ENCODE results near the gene ISYNA1.

DNA sequence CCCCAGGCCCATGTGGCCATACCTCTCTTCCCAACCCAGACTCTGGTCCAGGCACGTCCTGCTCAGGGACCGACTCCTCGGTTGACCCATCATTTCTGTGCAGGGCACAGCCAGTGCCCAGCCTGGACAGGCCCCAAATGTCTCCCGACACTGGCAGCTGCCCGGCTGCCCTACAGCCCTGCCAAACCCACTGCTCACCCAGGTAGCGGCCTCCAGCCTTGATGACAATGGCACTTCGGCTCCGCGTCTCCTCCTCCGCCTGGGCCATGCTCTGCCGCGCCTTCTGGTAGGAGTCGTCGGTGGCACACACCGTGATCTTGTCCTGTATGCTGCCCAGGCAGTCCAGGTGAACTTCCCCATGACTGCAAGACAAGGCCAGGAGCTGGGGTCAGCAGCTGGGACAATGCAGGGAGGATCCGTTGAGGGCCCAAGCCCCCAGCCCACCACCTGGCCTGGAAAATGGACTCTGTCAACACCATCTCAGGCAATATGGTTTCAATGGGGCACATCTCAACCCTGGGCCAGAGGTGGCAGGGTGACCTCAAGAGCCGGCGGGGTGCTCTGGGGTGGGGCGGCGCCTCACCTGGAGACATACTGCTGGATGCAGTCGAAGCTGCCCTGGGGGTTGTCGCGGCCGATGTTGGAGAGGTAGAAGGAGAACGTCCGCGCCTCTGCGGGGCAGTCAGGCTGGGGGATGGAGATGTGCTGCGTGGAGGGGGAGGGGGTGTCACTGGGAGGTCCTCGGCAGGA is 27.5 kb upstream of the ISYNA1 start:
- no peak for TF ChIP-seq POLR2A (IDR thresholded peaks at IDR 0.05)
- TF ChIP-seq, protein P1, sequence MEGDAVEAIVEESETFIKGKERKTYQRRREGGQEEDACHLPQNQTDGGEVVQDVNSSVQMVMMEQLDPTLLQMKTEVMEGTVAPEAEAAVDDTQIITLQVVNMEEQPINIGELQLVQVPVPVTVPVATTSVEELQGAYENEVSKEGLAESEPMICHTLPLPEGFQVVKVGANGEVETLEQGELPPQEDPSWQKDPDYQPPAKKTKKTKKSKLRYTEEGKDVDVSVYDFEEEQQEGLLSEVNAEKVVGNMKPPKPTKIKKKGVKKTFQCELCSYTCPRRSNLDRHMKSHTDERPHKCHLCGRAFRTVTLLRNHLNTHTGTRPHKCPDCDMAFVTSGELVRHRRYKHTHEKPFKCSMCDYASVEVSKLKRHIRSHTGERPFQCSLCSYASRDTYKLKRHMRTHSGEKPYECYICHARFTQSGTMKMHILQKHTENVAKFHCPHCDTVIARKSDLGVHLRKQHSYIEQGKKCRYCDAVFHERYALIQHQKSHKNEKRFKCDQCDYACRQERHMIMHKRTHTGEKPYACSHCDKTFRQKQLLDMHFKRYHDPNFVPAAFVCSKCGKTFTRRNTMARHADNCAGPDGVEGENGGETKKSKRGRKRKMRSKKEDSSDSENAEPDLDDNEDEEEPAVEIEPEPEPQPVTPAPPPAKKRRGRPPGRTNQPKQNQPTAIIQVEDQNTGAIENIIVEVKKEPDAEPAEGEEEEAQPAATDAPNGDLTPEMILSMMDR (IDR thresholded peaks at IDR 0.05): no peak

All from Peyer's patch (tissue), 4 donors.